Activated CD8-positive, alpha-beta T cell treated with anti-CD3 and anti-CD28 coated beads, Interleukin-2, amount 10 ng/mL, durations not matched to agents 7 days and 5 days (primary cell): Measurements from ENCODE around the gene ESR1. TPM values are rescaled to one million over a fixed set of nuclear protein-coding genes. Genes with fewer than 3 reads are reported as not detected.

Source experiments
- ATAC-seq: fragments of 150-1000 bp; cut with Tn5 transposase; one replicate; pipeline ENCODE4 v1.10.0; 2021; ENCODE audit warnings: moderate library complexity
- CTCF ChIA-PET: fragments of 350-600 bp; sonication (Branson Sonifier 250); formaldehyde crosslinking; loops from one replicate; lab custom pipeline; 2021; ENCODE audit warnings: antibody characterized with exemption; lab: Charles Lee
- POLR2A ChIA-PET: fragments of 350-600 bp; sonication (Branson Sonifier 250); formaldehyde crosslinking; loops from one replicate; lab custom pipeline; 2021; ENCODE audit warnings: antibody characterized with exemption; lab: Charles Lee
- DNase-seq: peaks from one replicate; pipeline ENCODE4 v3.0.0-alpha.2; 2020
- H3K27ac Mint-ChIP-seq: one replicate; pipeline ENCODE4 v1.8.0; 2021; ENCODE audit warnings: mild to moderate bottlenecking, mixed read lengths
- H3K27me3 Mint-ChIP-seq: one replicate; pipeline ENCODE4 v1.8.0; 2021; ENCODE audit warnings: low read depth, mixed read lengths
- H3K36me3 Mint-ChIP-seq: one replicate; pipeline ENCODE4 v1.8.0; 2021; ENCODE audit warnings: low read depth, mixed read lengths
- H3K4me1 Mint-ChIP-seq: one replicate; pipeline ENCODE4 v1.8.0; 2021; ENCODE audit warnings: low read depth, mixed read lengths
- H3K4me3 Mint-ChIP-seq: one replicate; pipeline ENCODE4 v1.8.0; 2021; ENCODE audit warnings: mild to moderate bottlenecking, mixed read lengths
- H3K9me3 Mint-ChIP-seq: one replicate; pipeline ENCODE4 v1.8.0; 2022; ENCODE audit warnings: mixed read lengths; ENCODE audit not compliant: insufficient read depth
- total RNA-seq, 2 experiments: library from RNA; stranded (reverse); gene quantifications; one replicate each; pipeline ENCODE4 v1.2.3, GENCODE V29; 2021

The ESR1 gene
- total RNA-seq, 2 experiments from 2014 or later, result 0.47 to 0.71 TPM

DNA sequence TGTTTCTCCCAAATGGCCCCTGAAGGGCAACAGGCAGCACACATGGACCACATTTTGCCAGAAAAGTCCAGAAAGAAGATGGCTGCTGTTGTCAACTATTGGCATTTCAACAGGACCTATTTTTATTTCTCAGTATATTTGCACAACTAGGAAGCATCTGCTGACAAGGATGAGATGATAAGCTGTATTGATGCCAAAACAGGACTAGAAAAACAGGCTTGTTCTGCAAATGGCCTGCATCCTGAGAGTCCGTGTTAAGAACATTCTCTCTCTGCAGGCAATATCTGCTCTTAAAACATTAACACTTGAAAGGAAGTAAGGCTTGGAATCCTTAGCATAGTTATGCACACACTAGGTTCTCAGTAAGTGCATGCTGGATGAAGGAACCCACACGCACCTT, 283.7 kb downstream of the ESR1 start:
- H3K4me1 Mint-ChIP-seq, result no peaks in the 10 kb centered on the region
- no peaks in the 10 kb centered on the region for H3K9me3 Mint-ChIP-seq

DNA sequence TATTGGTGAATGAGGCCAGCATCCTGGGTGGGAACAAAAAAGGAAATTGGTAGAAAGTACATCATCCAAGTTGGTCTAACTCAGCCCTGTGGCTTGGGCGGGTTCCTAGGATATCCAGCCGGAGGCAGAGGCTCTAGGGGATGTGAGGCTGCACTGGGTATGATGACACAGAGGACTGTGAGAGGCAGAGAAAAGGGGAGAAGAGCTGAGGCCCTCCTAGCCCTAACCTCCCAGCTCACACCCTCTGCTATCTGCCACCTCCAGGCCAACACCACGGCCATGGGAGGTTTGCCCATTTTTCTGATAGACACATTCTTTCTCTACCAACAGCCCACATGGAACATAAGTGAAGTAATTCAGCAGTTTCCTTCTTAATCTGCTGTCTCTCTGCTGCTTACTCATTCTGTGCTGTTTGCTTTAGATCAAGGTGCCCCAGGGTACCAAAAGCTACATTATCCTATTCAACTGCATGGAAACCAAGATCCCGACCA, 284.4 kb downstream of the ESR1 start:
- peaks cover 8% of the 10 kb centered on the region for H3K27me3 Mint-ChIP-seq
- ChIA-PET POLR2A (no interaction called here), CTCF (no interaction called here)
- H3K9me3 Mint-ChIP-seq, result no peaks in the 10 kb centered on the region
- no peaks in the 10 kb centered on the region for H3K36me3 Mint-ChIP-seq
- no peak for ATAC-seq
- DNase-seq, result no peak
- H3K4me3 Mint-ChIP-seq, result no peak overlapping the region
- no peak overlapping the region for H3K27ac Mint-ChIP-seq
- H3K4me1 Mint-ChIP-seq, result no peaks in the 10 kb centered on the region

More for the DNA sequence above, 283.7 kb downstream of the ESR1 start:
- ATAC-seq (no peak), DNase-seq (no peak)
- H3K36me3 Mint-ChIP-seq, result no peaks in the 10 kb centered on the region
- peak overlapping the region; percentile 23 for H3K27ac Mint-ChIP-seq
- CTCF ChIA-PET, result no interaction called here
- peaks cover 8% of the 10 kb centered on the region for H3K27me3 Mint-ChIP-seq
- POLR2A ChIA-PET, result no interaction called here
- no peak overlapping the region for H3K4me3 Mint-ChIP-seq

DNA sequence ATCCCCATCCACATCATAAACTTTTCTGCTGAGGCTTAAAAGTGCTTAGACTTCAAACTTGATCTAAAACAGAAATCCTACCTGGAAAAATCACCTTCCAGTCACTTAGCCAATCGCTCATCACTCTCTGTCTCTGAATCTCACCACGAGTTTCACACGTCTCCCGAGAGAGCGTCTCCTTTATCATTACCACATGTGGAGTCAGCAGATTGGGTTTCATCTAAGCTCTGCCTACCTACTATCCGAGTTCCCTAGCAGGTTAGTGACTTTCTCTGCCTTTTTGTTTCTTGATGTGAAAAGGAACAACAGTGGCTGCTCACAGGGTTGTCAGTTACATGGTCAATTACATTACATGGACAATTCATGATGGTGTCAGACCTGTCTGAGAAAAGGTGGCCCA, 286.2 kb downstream of the ESR1 start:
- Mint-ChIP-seq H3K4me1 (no peaks in the 10 kb centered on the region), H3K27me3 (no peaks in the 10 kb centered on the region), H3K9me3 (no peaks in the 10 kb centered on the region), H3K27ac (no peak overlapping the region), H3K4me3 (no peak overlapping the region), H3K36me3 (no peaks in the 10 kb centered on the region)
- POLR2A ChIA-PET, result no interaction called here
- no peak for DNase-seq
- CTCF ChIA-PET, result no interaction called here
- ATAC-seq, result no peak

DNA sequence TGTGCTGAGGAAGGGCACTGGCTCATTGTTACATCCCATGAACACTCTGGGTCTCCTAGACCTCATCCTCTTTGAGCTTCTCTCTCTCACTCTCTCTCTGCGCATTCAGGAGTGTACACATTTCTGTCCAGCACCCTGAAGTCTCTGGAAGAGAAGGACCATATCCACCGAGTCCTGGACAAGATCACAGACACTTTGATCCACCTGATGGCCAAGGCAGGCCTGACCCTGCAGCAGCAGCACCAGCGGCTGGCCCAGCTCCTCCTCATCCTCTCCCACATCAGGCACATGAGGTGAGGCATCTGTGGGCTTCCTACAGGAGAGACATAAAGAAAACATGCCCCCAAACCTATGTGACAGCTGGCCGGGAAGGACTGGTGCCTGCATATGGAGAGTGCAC, 286.8 kb downstream of the ESR1 start:
- H3K27me3 Mint-ChIP-seq, result no peaks in the 10 kb centered on the region
- CTCF ChIA-PET, result no interaction called here
- ATAC-seq (no peak), DNase-seq (no peak)
- POLR2A ChIA-PET, result no interaction called here
- H3K27ac Mint-ChIP-seq, result no peak overlapping the region
- H3K36me3 Mint-ChIP-seq, result no peaks in the 10 kb centered on the region
- no peaks in the 10 kb centered on the region for H3K9me3 Mint-ChIP-seq
- H3K4me3 Mint-ChIP-seq, result no peak overlapping the region
- H3K4me1 Mint-ChIP-seq, result no peaks in the 10 kb centered on the region

DNA sequence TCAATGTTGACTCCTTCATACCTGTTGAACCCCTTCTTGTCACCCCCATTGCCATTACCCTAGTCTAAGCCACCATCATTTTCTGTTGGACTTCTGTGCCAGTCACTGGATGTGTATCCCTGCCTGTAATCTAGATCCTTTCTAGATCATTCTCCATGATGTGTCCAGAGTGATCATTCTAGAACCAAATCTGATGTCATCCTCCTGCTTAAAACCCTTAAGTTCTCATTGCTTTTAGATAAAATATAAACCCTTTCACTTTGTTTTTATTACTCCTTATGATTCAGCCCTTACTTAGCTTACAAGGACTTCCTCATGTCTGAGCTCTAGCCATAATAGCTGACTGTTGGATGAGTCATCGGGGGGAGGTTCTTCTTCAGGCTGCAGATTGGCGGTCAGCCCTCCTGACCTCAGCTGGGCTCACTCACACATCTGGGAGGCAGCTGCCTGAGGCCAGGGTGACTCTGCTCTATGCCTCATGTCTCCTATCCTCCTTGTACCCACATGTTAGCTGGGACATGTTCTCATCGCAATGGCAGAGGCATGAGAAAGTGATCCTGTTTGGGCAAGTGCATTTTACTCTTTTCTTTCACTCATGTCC, 287.6 kb downstream of the ESR1 start:
- ChIA-PET POLR2A (no interaction called here), CTCF (no interaction called here)
- Mint-ChIP-seq H3K9me3 (no peaks in the 10 kb centered on the region), H3K27me3 (no peaks in the 10 kb centered on the region), H3K4me1 (no peaks in the 10 kb centered on the region), H3K4me3 (no peak overlapping the region), H3K27ac (no peak overlapping the region), H3K36me3 (no peaks in the 10 kb centered on the region)
- ATAC-seq, result no peak
- DNase-seq, result no peak

DNA sequence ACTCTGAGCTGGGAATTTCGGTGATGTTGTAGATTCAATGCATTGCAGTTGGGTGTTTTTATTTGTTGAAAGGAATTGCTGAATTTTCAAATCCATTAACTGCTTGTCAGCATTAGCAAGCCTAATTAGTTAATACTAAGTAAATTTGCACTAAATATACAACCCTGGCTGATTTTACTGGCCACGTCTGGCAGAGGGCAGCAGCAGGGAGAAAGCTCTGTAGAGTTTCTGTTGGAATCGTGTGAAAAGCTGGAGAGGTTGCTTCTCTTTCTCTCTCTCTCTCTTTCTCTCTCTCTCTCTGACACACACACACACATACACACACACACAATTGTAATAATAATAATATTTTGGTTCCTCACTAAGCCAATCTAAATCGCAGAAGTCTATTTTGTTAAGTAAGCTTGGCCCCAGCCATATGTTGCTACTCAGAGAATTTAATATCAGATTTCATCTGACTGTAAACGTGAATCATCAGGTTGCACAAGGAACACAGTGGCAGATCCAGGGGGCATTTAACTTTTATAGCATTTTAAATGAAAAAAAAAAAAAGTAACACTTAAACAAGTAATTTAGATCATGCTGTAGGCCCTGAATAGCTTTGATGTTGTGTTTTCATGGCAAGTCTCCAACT, 289.5 kb downstream of the ESR1 start:
- CTCF ChIA-PET, result no interaction called here
- DNase-seq, result no peak
- Mint-ChIP-seq H3K4me3 (no peak overlapping the region), H3K27me3 (no peaks in the 10 kb centered on the region), H3K9me3 (no peaks in the 10 kb centered on the region), H3K27ac (no peak overlapping the region), H3K36me3 (no peaks in the 10 kb centered on the region), H3K4me1 (no peaks in the 10 kb centered on the region)
- ATAC-seq, result no peak
- POLR2A ChIA-PET, result no interaction called here

DNA sequence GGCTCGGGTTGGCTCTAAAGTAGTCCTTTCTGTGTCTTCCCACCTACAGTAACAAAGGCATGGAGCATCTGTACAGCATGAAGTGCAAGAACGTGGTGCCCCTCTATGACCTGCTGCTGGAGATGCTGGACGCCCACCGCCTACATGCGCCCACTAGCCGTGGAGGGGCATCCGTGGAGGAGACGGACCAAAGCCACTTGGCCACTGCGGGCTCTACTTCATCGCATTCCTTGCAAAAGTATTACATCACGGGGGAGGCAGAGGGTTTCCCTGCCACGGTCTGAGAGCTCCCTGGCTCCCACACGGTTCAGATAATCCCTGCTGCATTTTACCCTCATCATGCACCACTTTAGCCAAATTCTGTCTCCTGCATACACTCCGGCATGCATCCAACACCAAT, 291.2 kb downstream of the ESR1 start:
- DNase-seq (no peak), ATAC-seq (no peak)
- H3K4me1 Mint-ChIP-seq, result no peaks in the 10 kb centered on the region
- no peak overlapping the region for H3K4me3 Mint-ChIP-seq
- H3K27me3 Mint-ChIP-seq, result no peaks in the 10 kb centered on the region
- no peaks in the 10 kb centered on the region for H3K9me3 Mint-ChIP-seq
- H3K36me3 Mint-ChIP-seq, result no peaks in the 10 kb centered on the region
- POLR2A ChIA-PET, result no interaction called here
- CTCF ChIA-PET, result no interaction called here
- no peak overlapping the region for H3K27ac Mint-ChIP-seq

DNA sequence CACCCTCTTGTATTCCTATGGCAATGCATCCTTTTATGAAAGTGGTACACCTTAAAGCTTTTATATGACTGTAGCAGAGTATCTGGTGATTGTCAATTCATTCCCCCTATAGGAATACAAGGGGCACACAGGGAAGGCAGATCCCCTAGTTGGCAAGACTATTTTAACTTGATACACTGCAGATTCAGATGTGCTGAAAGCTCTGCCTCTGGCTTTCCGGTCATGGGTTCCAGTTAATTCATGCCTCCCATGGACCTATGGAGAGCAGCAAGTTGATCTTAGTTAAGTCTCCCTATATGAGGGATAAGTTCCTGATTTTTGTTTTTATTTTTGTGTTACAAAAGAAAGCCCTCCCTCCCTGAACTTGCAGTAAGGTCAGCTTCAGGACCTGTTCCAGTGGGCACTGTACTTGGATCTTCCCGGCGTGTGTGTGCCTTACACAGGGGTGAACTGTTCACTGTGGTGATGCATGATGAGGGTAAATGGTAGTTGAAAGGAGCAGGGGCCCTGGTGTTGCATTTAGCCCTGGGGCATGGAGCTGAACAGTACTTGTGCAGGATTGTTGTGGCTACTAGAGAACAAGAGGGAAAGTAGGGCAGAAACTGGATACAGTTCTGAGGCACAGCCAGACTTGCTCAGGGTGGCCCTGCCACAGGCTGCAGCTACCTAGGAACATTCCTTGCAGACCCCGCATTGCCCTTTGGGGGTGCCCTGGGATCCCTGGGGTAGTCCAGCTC, 292.1 kb downstream of the ESR1 start:
- Mint-ChIP-seq H3K27me3 (no peaks in the 10 kb centered on the region), H3K4me3 (no peak overlapping the region), H3K36me3 (no peaks in the 10 kb centered on the region), H3K4me1 (no peaks in the 10 kb centered on the region), H3K9me3 (no peaks in the 10 kb centered on the region), H3K27ac (no peak overlapping the region)
- no peak for DNase-seq
- POLR2A ChIA-PET, result no interaction called here
- no peak for ATAC-seq
- CTCF ChIA-PET, result no interaction called here

DNA sequence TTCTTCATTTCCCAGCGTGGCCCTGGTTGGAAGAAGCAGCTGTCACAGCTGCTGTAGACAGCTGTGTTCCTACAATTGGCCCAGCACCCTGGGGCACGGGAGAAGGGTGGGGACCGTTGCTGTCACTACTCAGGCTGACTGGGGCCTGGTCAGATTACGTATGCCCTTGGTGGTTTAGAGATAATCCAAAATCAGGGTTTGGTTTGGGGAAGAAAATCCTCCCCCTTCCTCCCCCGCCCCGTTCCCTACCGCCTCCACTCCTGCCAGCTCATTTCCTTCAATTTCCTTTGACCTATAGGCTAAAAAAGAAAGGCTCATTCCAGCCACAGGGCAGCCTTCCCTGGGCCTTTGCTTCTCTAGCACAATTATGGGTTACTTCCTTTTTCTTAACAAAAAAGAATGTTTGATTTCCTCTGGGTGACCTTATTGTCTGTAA, 292.7 kb downstream of the ESR1 start:
- ChIA-PET CTCF (no interaction called here), POLR2A (no interaction called here)
- Mint-ChIP-seq H3K36me3 (no peaks in the 10 kb centered on the region), H3K9me3 (no peaks in the 10 kb centered on the region), H3K4me3 (no peak overlapping the region), H3K4me1 (no peaks in the 10 kb centered on the region), H3K27me3 (no peaks in the 10 kb centered on the region), H3K27ac (no peak overlapping the region)
- no peak for DNase-seq
- no peak for ATAC-seq

DNA sequence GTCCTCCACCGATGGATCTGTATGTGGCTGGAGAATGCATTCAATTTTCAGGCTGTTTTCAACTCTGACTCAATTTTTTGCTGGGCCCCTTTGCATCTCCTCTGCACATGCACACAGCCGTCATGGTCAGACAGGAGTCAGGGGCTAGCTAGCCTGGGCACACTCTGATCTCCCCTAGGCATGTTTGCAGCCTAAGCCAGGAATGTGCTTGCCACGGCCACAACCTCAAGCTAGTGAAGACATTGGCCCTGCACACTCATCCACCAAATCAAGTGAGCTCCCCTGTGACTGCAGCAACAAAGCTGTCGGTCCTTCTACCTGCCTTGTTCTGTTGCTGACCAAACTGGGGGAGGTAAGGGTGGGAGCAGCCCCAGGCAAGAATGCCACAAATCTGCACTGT, 300.5 kb downstream of the ESR1 start:
- Mint-ChIP-seq H3K27me3 (peaks cover 4% of the 10 kb centered on the region), H3K27ac (no peak overlapping the region), H3K4me3 (no peak overlapping the region), H3K9me3 (no peaks in the 10 kb centered on the region), H3K4me1 (peaks cover 5% of the 10 kb centered on the region), H3K36me3 (no peaks in the 10 kb centered on the region)
- POLR2A ChIA-PET, result no interaction called here
- CTCF ChIA-PET, result no interaction called here
- DNase-seq, result no peak
- ATAC-seq, result no peak

DNA sequence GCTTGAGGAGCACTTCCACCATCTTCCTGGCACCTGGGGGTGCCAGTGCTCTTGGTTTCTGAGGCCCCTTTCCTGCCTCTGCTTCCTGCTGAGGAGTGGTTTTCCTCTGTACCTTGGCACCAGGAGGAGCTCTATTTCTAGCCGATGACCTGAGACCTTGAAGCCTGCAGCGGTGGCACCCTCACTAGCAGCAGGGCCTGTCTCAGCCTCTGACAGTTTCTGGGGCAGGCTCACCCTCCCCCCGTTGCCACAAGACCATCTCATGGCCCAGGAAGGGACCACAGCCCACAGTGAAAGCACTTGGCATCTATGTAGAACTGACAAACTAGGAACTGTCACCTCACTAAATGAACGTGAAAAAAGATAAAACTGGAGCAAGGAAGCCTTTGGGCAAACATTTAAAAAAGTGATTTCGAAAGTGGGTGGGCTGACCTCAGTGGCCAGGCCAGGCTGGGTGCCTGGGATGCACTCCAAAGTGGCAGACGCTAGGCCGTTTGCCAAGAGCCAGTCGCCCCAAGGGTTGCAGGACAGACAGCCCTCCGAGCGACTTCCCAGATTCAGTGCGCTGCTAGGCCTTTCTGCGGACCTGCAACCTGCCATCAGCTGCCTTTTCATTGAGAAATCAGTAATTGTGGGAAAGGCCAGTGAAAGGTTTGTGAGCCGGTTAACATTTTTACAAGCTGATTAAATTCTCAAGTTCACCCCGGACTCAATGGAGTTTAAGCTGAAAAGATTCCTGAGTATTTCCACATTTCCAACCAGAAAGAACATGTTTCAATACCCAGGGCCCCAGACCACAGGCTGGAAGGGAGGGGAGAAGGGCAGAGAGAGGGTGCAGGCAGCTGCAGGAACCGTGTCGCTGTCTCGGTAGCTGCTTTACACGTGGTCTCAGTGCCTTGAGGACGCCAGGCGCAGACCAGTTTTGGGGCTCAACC, 303.7 kb downstream of the ESR1 start:
- DNase-seq (no peak), ATAC-seq (peak; percentile 39)
- no peak overlapping the region for H3K27ac Mint-ChIP-seq
- H3K36me3 Mint-ChIP-seq, result no peaks in the 10 kb centered on the region
- H3K9me3 Mint-ChIP-seq, result no peaks in the 10 kb centered on the region
- H3K4me3 Mint-ChIP-seq, result no peak overlapping the region
- CTCF ChIA-PET, result interaction anchor here (0.6 to 1.3 kb wide), 2 partner anchors 12 to 17 kb away, joined by 3 read pairs; no protein-coding TSS in a partner anchor
- H3K4me1 Mint-ChIP-seq, result peaks cover 5% of the 10 kb centered on the region
- peaks cover 4% of the 10 kb centered on the region for H3K27me3 Mint-ChIP-seq
- POLR2A ChIA-PET, result no interaction called here
